HG03097 (cell line): Measurements from ENCODE around the gene AGO4.
"Not testable (repeated sequence)": the region's sequence is repeated elsewhere in the genome, so short reads cannot be mapped to it uniquely, and the experiment has no call there.

ENCODE experiments used
- ATAC-seq: cut with Tn5 transposase; IDR thresholded peaks from one replicate; pipeline ENCODE4 v1.9.1; 2021; ENCODE audit not compliant: unreplicated experiment, low FRiP score

The AGO4 gene

DNA sequence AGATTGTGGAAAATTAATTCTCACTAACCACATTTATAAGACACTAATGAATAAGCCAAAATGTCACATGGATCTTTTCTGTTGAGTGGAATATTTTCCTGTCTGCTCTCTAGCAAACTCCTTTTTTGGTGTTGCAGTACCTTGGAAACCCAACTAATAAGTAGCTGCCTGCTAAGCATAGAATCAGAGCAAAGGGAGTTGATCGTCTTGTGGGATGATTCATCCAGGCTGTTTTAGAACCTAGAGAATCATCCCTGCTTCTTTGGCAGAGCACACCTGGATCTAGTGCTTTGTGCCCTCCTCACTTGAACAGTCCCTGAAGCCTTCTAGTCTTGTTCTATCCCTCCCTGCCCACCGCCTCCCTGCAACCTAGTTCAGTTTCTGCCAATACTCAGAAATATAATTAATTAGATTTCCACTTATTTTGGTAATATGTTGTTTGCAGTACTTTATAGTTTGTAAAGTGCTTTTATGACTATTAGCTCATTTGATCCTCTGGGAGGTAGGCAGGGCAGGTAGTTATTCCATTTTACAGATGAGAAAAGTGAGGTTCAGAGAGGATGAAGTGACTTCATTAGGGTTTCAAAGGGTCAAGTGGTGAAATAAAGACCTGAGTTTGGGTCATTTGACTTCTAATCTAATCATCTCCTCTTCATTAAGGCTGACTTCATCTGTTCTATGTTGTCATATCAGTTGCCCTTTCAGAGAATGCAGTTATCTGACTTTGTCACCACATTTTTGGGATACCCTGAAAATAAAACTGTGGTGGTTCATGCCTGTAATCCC lies 2.5 kb downstream of the AGO4 start:
- no peak for ATAC-seq

DNA sequence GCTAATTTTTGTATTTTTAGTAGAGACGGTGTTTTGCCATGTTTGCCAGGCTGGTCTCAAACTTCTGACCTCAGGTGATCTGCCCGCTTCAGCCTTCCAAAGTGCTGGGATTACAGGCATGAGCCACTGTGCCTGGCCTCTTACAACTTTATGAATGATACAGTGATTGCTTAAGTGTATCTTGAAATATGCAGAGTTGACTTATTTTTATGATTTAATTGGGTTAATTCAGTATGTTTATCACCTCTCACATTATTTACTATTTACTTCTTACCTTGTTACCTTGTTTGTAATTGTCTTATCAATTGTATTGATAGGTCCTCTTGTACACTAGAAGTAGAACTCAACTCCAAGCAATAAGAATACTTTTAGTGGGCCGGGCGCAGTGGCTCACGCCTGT lies 4.9 kb downstream of the AGO4 start:
- not testable (repeated sequence) for ATAC-seq

- no peak for ATAC-seq
These were observed 17.4 kb downstream of the AGO4 start for GRCh38 chr1:35825255-35825654.

GRCh38 chr1:35832276-35832905 lies 24.6 kb downstream of the AGO4 start:
- ATAC-seq, result no peak

DNA sequence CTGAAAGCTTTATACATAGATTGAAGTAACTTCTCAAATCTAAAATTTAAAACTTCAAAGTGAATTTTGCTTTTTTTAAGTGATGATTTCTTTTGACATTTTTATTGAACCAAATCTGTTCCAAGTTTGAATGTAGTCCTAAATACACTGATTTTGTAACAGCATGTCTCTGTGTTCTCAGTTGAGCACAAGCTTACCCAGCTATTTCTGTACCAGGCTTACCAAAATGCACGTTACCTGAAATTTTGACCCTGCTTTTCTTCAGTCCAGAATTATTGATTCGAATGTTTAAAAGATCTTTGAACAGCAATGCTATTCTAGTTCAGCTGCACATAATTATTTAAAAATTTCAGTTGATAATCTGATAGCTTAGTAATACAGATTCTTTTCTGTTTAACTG lies 25.6 kb downstream of the AGO4 start:
- no peak for ATAC-seq

- ATAC-seq, result no peak
These were observed 26.4 kb downstream of the AGO4 start for GRCh38 chr1:35834218-35834617.

GRCh38 chr1:35835398-35835797 lies 27.6 kb downstream of the AGO4 start:
- ATAC-seq, result no peak

DNA sequence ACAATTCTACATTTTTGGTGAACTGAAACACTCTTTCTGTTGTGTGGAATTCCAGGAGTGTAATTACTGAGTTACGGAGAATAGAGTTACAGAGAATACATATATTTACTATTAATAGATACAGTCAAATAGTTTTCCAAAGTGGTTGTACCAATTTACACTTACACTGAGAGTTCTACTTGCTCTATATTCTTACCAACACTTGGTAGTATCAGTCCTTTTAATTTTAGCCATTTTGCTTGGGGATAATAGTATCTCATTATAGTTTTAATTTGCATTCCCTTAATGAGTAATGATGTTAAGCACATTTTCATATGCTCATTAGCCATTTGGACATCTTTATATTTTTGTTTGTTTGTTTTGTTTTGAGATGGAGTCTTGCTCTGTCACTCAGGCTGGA lies 28.9 kb downstream of the AGO4 start:
- ATAC-seq, result no peak

- no peak for ATAC-seq
These were observed 31.0 kb downstream of the AGO4 start for GRCh38 chr1:35838693-35839245.

- ATAC-seq, result no peak
These were observed 37.0 kb downstream of the AGO4 start for GRCh38 chr1:35844826-35845225.

DNA sequence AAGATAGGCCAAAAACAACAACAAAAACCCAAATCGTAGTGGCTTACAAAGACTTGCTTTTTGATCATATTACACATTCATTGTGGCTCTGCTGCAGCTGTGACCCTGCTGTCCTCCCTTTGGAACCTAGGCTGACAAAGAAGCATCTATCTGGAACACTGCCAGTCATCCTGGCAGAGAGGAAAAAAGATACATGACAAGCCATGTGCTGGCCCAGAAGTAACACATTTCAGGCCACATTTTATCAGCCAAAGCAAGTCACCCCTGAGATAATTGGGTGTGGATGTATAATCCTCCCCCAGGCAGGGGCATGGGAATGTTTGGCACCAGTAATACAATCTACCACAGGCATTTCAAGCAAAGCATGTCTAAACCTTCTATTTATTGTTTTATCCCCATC lies 38.0 kb downstream of the AGO4 start:
- no peak for ATAC-seq

DNA sequence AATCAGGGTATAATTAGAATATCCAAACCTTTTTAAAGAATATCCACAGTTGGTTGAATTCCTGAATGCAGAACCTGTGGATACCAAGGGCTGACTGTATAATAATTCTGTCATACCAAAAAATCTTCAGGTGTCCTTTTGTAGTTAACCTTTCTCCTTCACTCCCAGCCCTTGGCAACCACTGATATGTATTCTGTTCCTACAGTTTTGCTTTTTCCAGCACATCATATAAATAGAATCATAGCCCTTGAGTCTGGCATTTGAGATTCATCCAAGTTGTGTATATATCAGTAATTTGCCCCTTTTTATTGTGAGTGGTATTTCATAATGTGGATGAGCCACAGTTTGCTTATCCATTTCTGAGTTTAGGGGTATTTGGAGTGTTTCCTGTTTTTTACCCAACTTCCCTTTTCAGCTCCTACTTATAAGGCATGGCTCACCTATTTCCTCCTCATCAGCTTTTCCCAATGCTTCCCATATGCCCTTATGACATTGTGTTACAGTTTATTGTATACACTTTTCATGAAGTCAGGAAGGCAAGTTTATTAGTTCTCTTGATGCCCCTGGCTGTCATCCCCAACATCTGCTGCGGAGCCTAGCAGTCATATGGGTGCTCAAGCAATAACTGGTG lies 40.2 kb downstream of the AGO4 start:
- ATAC-seq, result no peak

DNA sequence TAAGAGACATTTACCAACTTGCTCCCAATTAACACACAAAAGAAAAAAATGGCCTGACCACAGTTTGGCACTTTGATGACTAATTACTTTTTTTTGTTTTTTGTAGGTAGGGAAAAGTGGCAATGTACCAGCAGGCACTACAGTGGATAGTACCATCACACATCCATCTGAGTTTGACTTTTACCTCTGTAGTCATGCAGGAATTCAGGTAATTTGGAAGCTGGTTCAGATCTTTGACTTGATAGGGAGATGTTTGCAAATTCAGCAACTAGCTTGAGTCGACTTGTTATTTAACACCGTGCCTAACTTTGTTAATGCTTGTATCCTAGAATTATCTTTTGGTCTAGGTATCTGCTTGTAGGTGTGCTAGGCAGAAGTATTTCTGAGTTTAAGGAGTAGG lies 42.2 kb downstream of the AGO4 start:
- ATAC-seq, result no peak

DNA sequence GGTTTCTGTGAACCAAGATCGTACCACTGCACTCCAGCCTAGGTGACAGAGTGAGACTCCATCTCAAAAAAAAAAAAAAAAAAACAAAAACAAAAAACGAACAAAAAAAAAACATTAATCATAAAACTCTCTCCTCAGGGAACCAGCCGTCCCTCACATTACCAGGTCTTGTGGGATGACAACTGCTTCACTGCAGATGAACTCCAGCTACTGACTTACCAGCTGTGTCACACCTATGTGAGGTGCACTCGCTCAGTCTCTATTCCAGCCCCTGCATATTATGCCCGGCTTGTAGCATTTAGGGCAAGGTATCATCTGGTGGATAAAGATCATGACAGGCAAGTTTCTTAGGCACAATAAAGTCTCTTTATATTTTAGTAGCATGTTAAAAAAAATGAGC lies 42.9 kb downstream of the AGO4 start:
- no peak for ATAC-seq

GRCh38 chr1:35851132-35851869 lies 43.5 kb downstream of the AGO4 start:
- ATAC-seq, result no peak

GRCh38 chr1:35852241-35852640 lies 44.4 kb downstream of the AGO4 start:
- no peak for ATAC-seq

DNA sequence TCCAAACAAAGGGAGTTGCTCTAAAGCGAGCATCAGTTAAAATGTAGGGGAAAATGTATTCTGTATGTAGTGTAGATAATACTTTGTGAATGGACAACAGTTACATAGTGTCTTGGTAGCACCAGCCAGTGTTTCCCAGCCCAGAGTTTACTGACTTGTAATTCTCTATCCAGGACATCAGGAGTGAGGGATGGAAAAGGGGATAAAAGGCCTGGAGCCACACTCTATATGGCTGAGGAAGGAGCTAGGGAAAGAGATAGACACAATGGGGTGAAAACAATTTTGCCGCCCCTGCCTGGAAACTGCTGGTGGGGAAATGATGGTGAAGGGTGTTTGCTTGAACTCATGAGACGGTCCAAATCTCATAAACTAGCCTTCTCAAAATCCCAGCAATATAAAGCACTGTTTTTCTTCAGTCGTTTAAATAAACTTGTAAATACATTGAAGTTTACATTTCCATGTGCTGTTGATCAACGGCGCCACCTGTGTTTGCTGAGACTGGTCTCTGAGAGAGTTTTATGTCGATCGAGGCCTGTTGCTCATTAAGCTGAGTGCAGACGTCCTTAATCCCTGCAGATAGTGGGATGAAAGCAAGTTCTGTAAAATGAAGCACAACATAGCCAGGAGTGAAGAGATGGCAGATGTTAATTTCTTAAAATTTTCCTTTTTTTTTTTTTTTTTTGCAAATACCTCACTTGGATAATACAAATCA lies 47.3 kb downstream of the AGO4 start:
- ATAC-seq, result no peak

GRCh38 chr1:35856964-35857363 lies 49.1 kb downstream of the AGO4 start:
- ATAC-seq, result no peak

DNA sequence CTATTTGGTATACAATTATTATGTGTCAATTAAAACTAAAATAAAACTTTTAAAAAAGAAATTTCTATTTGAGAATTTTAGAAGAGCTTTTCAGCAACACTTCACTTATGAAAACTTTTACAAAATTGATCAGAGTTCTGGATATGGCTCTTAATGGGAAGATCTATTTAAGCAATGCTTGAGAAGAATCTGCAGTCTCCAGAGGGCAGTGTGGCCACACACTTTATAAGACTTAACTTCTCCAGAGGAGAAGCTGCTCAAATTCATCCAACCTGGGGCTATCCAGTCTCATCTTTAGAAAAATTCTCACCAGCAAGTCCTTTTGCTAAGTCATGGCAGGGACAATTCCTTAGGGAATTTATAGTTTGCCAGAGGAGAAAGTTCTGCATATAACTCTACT lies 50.0 kb downstream of the AGO4 start:
- no peak for ATAC-seq

- ATAC-seq, result no peak
These were observed 52.9 kb downstream of the AGO4 start for GRCh38 chr1:35860696-35861095.
